Vagina (tissue), 2 donors: ENCODE data around the gene TRIM58.

Experiments
- CTCF ChIP-seq, 3 experiments: fragments of 450-650 bp in 2 of 3; fragments of 200-600 bp in 1 of 3; sonication (generic) in 1 of 3; IDR thresholded peaks; one replicate each; pipeline ENCODE4 v1.5.1; 2017 to 2019; ENCODE audit warnings: antibody characterized with exemption in 3 of 3, mild to moderate bottlenecking in 2 of 3, moderate library complexity in 2 of 3
- POLR2A ChIP-seq, 2 donors: fragments of 450-650 bp; IDR thresholded peaks; one replicate each; pipeline ENCODE4 v1.6.1; 2017; ENCODE audit warnings: antibody characterized with exemption in 2 of 2, mild to moderate bottlenecking in 2 of 2, moderate library complexity in 2 of 2
- POLR2AphosphoS5 ChIP-seq, 2 donors: sonication (generic); formaldehyde crosslinking; IDR thresholded peaks; one replicate each; pipeline ENCODE4 v1.9.0; 2017; ENCODE audit warnings: antibody characterized with exemption in 2 of 2, mild to moderate bottlenecking in 2 of 2, low read depth in 1 of 2; ENCODE audit not compliant: insufficient read depth in 1 of 2

GRCh38 chr1:247845693-247846017 lies 11.3 kb upstream of the TRIM58 start:
- TF ChIP-seq POLR2A (IDR thresholded peaks at IDR 0.05) = no peak
- TF ChIP-seq CTCF (IDR thresholded peaks at IDR 0.05) = no peak
- TF ChIP-seq POLR2AphosphoS5 (IDR thresholded peaks at IDR 0.05; ENCODE audit: insufficient read depth in 1 of 2, low read depth in 1 of 2) = no peak
